GM19395 (cell line): ENCODE measurements around the gene NCOA7.
A peak's percentile ranks its signal among the peaks of the same experiment; 100 is the strongest.

Source experiments
- ATAC-seq: cut with Tn5 transposase; IDR thresholded peaks from one replicate; pipeline ENCODE4 v1.9.1; 2021; ENCODE audit warnings: mild to moderate bottlenecking, moderate library complexity; ENCODE audit not compliant: unreplicated experiment

Gene NCOA7

DNA sequence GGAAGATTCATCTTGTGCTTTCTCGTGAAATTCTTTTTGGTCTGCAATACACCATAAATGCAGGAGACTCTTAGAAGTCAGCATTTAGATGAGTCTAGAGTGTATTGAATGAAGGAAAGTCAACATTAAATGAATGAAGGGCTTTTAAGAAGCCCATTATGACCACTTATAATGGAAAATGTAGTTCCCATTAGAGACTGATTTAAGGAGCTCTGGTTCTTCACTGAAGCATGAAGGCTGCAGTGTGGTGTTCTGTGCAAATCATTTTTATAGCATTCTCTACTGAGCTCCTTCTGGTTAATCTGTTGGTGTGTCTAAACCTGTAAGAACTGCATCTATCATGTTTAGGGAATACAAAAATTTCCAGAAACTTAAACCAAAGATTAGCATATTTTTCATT lies 19.7 kb downstream of the NCOA7 start:
- ATAC-seq, result no peak

DNA sequence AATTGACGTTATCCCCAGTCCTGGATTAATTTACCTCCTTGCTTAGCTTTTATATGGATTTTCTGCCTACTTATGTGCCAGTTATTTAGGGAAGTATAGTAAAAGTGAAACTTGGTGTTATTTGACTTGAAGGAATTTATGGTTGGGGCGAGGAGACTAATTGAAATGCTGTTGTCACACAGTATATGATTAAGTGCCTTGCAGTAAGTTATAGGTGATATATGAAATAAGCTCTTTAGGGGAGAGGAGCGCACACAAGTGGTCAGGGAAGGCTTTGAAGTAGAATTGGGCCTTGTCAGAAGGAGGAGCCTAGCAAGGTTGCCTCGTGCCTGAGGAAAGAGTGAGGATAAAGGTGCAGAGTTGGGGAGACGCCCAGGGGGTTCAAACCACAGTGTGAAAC lies 20.5 kb downstream of the NCOA7 start:
- no peak for ATAC-seq

DNA sequence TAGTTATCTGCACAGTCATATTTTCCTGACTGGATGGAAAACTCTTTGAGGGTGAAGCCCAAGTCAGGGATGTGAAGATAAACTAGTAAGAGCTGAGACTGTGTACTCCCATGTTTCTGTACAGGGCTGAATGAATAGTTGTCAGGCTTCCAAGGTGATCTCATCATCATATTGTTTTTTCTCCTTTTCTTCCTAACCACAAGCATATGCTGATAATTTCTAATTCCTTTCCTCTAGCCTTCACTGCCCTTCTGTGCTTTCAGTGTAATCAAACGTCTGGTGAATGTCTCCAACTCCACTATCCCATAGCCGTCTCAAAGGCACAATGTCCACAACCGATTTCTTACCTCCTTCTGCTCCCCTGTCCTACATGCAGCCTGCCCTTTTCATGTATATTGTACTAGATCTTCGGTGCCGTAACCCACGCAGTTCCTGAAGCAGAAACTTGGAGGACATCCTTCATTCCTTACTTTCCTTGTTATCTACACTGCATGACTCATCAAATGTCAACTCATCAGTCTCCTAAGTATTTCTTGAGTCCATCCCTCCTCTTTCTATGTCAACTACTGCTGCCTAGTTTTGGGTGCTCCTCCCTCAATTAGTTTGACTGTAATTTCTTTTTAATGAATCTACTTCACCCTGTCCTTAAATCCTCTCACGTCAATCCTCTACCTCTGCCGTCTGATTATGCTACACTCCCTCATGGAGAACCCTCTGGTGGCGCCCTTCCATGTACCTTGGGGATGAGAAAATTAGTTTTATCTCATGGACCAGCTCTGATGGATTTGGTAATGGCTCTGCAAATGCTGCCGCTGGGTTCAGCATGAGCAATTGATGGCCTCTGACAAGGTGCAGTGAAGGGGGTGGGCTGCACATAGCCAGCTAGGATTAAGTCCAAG lies 21.9 kb downstream of the NCOA7 start:
- ATAC-seq, result no peak

DNA sequence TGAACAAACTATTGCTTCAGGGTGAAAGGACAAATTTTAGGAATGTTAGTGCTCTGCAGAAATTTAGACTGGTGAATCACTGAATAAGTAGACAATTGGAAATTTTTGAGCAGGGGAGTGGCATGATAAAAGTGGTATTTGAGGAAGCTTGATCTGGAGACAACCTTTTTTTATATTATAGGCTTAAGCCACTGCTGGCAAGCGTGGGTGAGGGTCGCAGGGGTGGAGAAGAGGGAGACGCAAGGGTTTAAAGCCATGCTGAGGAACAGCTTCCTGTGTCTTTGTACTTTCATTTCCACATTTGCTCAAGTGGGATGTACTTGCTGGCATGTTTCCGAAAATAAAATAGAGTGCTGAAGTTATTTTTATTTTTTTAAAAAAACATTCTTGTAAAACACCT lies 23.7 kb downstream of the NCOA7 start:
- ATAC-seq, result peak; percentile 39

DNA sequence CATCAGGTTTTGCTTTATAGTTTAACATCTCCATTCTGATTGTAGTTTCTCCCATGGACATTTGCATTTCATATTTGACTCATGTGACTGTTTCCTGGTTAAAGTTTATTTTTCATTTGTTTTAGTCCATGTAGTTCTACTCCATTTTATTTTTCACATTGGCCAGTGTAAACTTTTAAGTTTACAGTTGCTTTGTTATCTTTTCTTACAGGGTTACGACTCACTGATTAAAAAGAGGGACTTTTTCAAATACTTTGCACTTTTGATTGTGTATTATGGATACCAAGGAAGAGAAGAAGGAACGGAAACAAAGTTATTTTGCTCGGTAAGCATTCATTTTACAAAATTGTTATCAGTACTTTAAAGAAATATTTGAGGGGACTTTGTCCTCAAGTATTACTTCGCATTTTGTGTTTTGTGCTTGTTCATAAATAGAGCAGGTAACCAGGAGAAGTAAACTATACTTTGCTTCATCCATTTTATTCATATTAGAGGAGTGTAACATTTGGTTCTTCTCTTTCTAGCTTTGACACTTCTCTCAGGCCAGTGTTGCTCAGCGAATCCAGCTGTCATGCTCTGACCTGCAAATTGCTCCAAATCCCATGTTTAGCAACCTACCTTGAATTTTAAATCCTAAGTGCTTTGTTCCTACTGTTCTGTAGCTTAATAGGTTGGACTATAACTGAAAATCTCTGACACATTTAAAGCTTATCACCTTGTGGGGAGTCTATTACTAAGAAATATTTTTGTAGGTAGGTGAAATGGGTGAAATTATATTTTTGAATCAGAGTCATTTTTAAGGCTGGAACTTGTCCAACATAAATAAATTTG lies 24.5 kb downstream of the NCOA7 start:
- peak; percentile 29 for ATAC-seq

DNA sequence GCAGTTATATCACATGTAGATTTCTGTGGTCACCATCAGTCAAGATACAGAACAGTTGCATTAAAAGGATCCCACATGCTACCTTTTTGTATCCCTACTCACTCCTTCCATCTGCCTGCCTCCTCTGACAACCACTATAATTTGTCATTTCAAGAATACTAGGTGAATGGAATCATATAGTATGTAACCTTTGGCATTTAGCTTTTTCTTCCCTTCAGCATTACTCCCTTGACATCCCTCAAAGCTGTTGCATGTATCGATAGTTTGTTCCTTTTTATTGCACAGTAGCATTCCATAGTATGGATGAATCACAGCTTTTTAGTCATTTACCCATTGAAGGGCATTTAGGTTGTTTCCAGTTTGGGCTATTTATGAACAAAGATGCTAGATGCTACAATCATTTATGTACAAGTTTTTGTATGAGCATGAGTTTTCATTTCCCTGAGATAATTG lies 26.1 kb downstream of the NCOA7 start:
- ATAC-seq, result no peak

DNA sequence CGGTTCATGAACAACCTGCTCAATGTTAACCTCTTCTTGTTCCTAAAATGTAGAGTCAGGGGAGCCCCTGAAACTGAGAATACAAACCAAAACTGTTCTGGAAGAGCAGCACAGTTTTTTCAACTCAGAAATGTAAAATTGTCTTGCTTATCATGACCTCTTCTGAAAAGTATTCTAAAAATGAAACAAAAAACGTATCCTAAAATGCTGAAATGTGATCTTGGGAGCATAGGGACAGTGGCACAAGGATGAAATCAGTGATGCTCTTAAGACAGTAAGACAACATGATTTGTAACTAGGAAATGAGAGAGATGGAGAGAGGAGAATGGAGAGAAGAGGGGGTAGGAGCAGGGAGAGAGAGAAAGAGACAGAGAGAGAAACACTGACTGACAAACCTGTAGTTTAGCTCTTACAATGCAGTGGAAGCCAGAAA lies 27.5 kb downstream of the NCOA7 start:
- ATAC-seq, result peak; percentile 58

DNA sequence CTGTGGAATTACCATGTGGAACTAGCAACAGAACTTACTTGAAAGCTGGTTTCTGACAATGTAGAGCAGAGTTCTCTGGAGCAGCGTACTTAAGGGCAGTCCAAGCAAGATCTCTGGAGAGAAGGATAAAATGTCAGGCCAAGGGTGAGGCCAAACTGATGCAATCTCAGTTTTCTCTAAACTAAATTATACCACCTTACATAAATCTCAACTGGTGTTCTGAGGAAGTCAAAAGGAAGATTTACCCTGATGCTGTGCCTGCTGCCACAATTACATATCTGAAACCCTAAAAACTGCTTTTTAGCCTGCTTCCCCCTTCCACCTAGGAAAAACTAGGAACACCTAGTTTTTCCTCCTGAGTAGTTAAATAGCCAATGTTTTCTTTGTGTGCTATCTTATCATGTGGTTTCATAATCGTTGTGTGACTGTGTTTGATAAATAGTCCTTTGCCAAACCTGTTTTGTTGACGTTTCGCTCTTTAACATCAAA lies 28.1 kb downstream of the NCOA7 start:
- ATAC-seq, result peak; percentile 6

DNA sequence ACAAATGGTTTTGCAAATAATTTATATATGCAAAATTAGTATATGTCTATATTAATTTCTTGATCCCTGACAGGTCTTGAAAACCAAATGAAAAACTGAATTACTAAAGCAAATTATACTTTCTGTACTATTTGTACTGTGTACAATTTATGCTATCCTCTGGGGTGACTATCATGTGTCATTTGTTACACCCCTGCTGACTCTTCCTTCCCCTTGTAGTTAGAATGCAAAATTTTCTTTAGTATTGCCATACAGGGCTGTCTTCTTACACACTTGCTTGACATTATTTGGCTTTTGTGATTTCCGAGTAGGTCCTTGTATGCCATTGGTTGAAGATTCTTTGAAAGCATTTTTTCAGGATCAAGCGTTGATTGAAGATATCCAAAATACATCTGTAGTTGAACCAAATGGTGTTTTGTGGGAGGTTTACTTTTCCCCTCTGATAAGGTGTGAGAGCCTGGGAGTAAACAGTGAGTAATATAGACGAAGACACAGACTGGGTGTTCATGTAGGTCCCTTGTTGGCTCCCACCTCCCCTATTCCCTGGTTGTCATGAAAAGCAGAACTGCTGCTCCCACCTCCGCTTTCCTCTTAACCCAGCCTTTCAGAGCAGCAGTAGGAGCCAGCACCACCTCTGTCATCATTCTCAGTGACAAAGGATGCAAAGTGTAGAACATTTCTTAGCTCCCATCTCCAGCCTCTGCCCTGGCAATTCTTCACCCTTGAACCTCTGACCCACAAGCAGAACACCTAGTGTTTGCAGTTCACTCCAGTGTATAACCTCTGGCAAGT lies 29.0 kb downstream of the NCOA7 start:
- no peak for ATAC-seq

DNA sequence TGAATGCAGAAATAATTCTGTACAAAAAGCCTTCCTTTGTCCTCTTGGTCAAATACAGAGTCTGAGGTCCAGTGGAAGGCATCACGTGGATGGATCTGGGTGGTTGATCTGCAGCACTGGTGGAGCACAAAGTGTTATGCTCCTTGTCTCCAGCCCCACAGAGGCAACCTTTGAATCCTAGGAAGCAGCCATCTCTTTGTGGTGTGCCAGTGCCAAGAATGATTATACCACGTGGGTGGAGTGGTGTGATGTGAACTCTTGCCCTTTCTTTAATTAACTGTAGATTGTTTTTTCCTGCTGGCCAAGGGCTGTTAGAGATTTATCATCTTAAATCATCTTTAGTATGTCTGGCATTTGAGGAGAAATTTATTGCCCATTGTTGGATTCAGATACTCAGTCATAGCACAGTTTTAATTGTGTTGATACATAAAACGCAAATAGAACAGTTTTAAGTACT lies 31.1 kb downstream of the NCOA7 start:
- no peak for ATAC-seq

DNA sequence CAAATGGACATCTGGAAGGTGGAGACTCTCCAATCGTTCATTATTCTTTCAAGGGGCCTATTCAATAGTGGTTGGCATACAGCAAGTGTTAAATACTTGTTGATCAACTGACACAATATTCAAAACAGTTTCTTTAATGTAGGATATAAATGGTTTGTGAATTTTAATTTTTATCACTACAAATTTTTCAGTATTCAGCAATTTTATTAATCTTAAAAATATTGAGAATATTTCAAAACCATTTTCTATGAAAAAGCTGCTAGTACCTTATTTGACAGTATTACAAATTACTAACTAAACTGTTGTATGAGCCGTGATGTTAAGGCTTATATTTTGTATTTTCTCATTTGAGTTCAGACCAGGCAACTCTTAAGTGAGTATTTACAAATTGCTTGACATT lies 32.4 kb downstream of the NCOA7 start:
- no peak for ATAC-seq

DNA sequence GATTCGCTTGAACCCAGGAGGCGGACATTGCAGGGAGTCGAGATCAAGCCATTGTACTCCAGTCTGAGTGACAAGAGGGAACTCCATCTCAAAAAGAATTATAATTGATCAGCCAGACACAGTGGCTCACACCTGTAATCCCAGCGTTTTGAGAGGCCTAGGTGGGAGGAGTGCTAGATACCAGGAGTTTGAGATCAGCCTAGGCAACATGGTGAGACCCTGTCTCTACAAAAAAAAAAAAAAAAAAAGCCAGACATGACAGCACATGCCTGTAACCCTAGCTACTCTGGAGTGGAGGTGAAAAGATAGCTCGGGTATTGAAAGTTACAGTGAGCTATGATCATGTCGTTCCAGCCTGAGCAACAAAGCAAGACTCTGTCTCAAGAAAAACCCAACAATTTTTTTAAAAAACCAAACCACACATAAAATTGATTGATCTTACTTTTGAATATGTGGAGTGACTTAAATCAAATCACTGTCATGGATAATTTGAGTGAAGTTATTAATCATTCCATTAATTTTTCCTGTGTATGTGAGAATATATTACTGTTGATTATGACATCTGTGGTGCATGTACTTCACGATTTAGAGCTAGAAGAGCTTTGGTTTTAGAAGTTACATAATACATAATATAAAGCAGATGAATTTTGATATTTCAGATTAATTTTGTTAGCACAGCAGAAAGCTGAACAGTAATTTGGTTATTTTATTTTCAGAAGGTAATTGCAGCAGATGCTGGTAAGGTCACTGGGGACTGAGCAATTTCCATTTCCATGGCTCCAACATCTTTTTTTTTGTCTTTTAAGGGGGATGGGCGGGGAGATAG lies 34.4 kb downstream of the NCOA7 start:
- no peak for ATAC-seq

DNA sequence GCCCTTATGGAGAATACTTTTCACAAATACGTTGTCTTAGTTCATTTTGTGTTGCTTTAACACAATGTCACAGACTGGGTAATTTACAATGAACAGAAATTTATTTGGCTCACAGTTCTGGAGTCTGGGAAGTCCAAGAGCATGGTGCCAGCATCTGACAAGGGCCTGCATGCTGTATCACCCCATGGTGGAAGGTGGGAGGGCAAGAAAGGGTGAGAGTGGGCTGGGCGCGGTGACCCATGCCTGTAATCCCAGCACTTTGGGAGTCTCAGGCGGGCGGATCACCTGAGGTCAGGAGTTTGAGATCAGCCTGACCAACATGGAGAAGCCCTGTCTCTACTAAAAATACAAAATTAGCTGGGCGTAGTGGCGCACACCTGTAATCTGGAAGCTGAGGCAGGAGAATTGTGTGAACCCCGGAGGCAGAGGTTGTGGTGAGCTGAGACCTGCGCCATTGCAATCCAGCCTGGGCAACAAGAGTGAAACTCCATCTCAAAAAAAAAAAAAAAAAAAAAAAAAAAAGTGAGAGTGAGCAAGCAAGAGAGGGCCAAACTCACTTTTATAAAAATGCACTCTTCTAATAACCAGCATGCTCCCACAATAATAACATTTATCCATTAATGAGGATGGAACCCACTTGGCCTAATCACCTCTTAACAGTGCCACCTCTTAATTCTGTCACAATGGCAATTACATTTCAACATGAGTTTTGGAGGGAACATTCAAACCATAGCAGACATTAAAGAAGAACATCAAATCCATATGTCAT lies 36.1 kb downstream of the NCOA7 start:
- no peak for ATAC-seq

DNA sequence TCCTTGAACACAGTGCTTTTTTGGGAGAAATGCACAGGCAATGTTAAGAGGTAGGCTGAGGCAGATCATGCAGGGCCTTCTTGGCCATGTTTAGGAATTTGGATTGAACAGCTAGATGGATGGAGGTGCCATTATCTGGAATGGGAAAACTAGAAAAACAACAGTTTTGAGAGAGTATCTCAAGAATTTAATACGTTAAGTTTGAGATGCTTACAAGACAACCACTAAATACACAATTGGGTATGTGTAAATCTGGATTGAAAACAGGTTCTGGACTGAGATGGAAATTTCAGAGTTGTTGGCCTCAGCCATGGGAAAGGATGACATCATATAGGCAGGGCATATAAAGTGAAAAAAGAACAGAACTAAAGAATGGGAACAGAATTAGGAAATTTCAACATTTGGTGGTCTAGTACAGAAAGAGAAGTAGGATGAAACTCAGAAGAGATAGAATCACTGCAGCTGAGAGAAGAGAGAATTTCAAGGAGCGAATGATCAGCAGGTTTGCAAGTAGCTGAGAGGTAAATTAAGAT lies 37.1 kb downstream of the NCOA7 start:
- no peak for ATAC-seq

DNA sequence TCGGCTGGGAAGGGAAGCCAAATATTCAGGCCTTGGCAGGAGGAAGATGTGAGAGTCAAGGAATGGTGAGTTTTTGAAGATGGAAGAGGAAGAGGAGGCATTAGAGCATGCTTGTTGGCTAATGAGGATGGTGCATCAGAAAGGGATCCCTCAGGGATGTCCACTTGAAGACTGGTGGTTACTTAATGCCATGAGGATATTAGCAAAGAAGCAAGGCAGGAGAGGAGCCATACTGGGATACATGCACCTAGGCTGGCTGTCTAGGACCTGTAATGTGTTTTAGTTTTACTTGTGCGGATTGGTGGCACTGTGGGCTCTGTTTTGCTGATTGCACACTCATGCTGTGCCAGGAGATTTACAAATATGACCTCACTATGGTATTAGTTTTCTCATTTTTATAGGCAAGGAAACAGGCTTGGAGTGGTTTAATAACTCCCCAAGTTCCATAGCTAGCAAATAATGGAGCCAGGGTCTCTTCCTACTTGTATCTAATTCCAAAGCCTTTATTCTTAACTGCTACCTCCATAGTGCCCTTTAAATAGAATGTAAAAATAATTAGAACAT lies 37.8 kb downstream of the NCOA7 start:
- ATAC-seq, result no peak

DNA sequence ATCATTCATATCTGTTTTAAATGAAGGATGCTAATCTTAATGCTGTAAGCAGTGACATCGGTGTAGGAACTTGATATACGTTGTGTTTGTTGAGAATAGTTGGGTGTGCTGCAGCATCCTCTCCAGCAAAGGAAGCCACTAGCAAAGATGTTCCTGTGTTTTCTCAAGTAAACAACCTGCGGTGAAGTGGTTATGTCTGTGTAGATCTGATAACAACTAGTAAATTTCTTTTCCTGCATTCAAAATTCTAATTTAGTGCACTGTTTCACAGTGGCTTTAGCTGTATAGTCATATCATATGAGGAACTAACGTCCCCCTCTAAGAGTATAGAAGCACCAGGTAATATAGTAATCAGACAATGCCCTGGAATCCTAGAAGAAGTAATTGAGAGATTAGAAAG lies 38.7 kb downstream of the NCOA7 start:
- ATAC-seq, result no peak

DNA sequence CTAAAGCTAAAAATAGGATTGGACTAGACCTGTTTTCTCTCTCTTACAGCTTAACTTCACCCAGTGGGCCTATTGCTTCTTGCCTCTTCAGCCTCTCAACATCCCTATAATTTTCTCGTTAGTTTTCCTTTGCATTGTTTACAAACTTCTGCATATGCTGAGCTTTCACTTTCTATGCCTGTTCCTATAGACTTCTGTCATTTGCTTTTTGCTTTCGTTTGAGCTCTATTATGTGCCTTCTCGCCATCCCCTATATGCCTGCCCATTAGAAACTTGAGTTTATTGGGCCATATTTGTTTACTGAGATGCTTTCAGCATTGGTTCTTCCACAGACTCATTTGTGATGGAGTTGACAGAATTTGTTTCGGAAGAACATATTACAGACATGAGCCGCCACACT lies 40.9 kb downstream of the NCOA7 start:
- ATAC-seq, result no peak

DNA sequence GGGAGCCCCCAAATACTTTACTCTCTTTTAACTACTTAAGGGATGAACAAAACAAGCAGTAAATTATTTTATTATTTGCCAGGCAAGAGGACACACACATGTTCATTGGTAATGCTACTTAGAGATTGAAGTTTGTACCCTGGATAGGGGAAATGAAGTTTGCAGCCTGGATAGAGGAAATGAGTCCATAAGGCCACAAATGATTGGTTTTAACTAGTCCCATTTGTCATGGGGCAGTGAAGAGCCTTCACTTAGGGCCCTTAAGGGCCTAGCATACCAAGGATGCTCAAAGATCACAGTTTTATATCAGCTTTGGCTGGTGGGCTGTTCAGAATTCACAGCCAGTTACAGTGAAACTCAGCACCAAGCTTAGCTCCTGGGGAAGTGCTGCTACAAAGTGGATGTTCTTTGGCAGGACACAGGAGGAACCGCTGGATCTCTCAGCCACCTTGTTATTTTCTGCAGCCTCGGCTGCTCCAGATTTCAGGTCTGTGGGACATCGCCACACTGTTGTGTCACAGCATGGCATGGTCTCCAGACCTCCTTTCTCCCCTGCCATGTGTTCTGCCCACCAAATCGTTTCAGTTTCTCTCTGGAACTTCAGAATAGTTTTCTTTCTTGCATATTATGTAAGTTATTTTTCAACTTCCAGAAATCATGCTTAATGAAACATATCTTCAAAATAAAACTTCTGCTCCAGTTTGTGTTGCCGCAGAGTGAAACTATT lies 41.8 kb downstream of the NCOA7 start:
- ATAC-seq, result no peak
